ENCODE measurements around the gene TCIRG1.

TCIRG1 gene

GRCh38 chr11:68040101-68040956 is 1.5 kb downstream of the TCIRG1 start:
- peak; percentile 77 for DNase-seq

- no peak for DNase-seq
These were observed 2.2 kb downstream of the TCIRG1 start for GRCh38 chr11:68040957-68041591.

GRCh38 chr11:68041617-68042218 is 2.9 kb downstream of the TCIRG1 start:
- no peak for DNase-seq

GRCh38 chr11:68042219-68043028 is 3.6 kb downstream of the TCIRG1 start:
- no peak for DNase-seq

- peak; percentile 57 for DNase-seq
These were observed 4.2 kb downstream of the TCIRG1 start for GRCh38 chr11:68043029-68043348.

- peak; percentile 93 for DNase-seq
These were observed 4.7 kb downstream of the TCIRG1 start for GRCh38 chr11:68043349-68044144.

GRCh38 chr11:68044145-68044813 is 5.5 kb downstream of the TCIRG1 start:
- no peak for DNase-seq

GRCh38 chr11:68044898-68045351 is 6.1 kb downstream of the TCIRG1 start:
- DNase-seq, result no peak

GRCh38 chr11:68047437-68048290 is 8.8 kb downstream of the TCIRG1 start:
- no peak for DNase-seq

- DNase-seq, result no peak
These were observed 10.1 kb downstream of the TCIRG1 start for GRCh38 chr11:68048681-68049508.

- DNase-seq, result no peak
These were observed 10.9 kb downstream of the TCIRG1 start for GRCh38 chr11:68049509-68050370.

GRCh38 chr11:68050371-68050841 is 11.6 kb downstream of the TCIRG1 start:
- no peak for DNase-seq

- DNase-seq, result no peak
These were observed 12.6 kb downstream of the TCIRG1 start for GRCh38 chr11:68051191-68052136.

- DNase-seq, result no peak
These were observed 13.5 kb downstream of the TCIRG1 start for GRCh38 chr11:68052137-68052873.

GRCh38 chr11:68053117-68053516 is 14.3 kb downstream of the TCIRG1 start:
- no peak for DNase-seq

GRCh38 chr11:68053981-68054812 is 15.4 kb downstream of the TCIRG1 start:
- DNase-seq, result no peak
